ENCODE measurements around the gene CAMTA1. TPM values are rescaled to one million over a fixed set of nuclear protein-coding genes. Genes with fewer than 3 reads are reported as not detected.

The CAMTA1 gene
- total RNA-seq, 1 experiment from 2014 or later: 69.5 TPM

- peaks cover 8 to 11% of the 10 kb centered on the region in 2 experiments; a peak in 2 of 4 replicates for H3K4me1 ChIP-seq (ENCODE audit: control insufficient read depth in 1 of 2, insufficient read depth in 2 of 2, low read length in 2 of 2)
- ChIA-PET POLR2A (no interaction called here), CTCF (no interaction called here), RAD21 (ENCODE audit: low non-redundant PET in 1 of 2, low total read pairs in 2 of 2, uncharacterized antibody in 2 of 2, unreplicated experiment in 2 of 2) (no interaction called here)
- H2AFZ ChIP-seq (ENCODE audit: low read depth, low read length, poor library complexity, severe bottlenecking): no peak overlapping the region
- intact Hi-C loops (cut with micrococcal nuclease): no loop called here
- no peak overlapping the region for H3K4me3 ChIP-seq (replicated peaks in 1 of 2; ENCODE audit: low read depth in 1 of 2, low read length in 2 of 2)
- ATAC-seq (no peak), DNase-seq (ENCODE audit: low read depth, low spot score) (no peak)
- no peak overlapping the region for H3K27ac ChIP-seq (ENCODE audit: low read depth, low read length)
- H4K20me1 ChIP-seq (ENCODE audit: insufficient read depth): no peaks in the 10 kb centered on the region
- no peaks in the 10 kb centered on the region for H3K9me2 ChIP-seq (ENCODE audit: insufficient read depth)
- no peaks in the 10 kb centered on the region for H3K36me3 ChIP-seq (ENCODE audit: control insufficient read depth in 1 of 2, insufficient read depth in 2 of 2, low read length in 2 of 2)
- H3K27me3 ChIP-seq (ENCODE audit: insufficient read depth, low read length): no peaks in the 10 kb centered on the region
- BruUV-seq (replicated peaks): no TSS peak
- TF ChIP-seq YY1 (IDR thresholded peaks at IDR 0.05; ENCODE audit: extremely low read depth, insufficient replicate concordance, low read depth, low read length): no peak
- TF ChIP-seq EZH2 (IDR thresholded peaks at IDR 0.05): no peak
- no peak for TF ChIP-seq CBX3 (IDR thresholded peaks at IDR 0.05; ENCODE audit: low read depth)
- no peak for TF ChIP-seq SIN3A (IDR thresholded peaks at IDR 0.05; ENCODE audit: low read depth)
- TF ChIP-seq CEBPB (IDR thresholded peaks at IDR 0.05; ENCODE audit: low read depth): no peak
- no peak for TF ChIP-seq SRF (IDR thresholded peaks at IDR 0.05; ENCODE audit: low read depth)
- TF ChIP-seq, protein P1, sequence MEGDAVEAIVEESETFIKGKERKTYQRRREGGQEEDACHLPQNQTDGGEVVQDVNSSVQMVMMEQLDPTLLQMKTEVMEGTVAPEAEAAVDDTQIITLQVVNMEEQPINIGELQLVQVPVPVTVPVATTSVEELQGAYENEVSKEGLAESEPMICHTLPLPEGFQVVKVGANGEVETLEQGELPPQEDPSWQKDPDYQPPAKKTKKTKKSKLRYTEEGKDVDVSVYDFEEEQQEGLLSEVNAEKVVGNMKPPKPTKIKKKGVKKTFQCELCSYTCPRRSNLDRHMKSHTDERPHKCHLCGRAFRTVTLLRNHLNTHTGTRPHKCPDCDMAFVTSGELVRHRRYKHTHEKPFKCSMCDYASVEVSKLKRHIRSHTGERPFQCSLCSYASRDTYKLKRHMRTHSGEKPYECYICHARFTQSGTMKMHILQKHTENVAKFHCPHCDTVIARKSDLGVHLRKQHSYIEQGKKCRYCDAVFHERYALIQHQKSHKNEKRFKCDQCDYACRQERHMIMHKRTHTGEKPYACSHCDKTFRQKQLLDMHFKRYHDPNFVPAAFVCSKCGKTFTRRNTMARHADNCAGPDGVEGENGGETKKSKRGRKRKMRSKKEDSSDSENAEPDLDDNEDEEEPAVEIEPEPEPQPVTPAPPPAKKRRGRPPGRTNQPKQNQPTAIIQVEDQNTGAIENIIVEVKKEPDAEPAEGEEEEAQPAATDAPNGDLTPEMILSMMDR (IDR thresholded peaks at IDR 0.05 in 2 of 3, conservative IDR thresholded peaks at IDR 0.05 in 1 of 3; ENCODE audit: borderline replicate concordance in 1 of 3, insufficient read depth in 1 of 3, low read depth in 2 of 3, low read length in 2 of 3): no peak
- TF ChIP-seq ATF3 (IDR thresholded peaks at IDR 0.05): no peak
- TF ChIP-seq ELF1 (IDR thresholded peaks at IDR 0.05; ENCODE audit: borderline replicate concordance, low read depth): no peak
- TF ChIP-seq EGR1 (IDR thresholded peaks at IDR 0.05; ENCODE audit: low read depth): no peak
- no peak for TF ChIP-seq EZH2phosphoT487 (IDR thresholded peaks at IDR 0.05; ENCODE audit: borderline replicate concordance)
- no peak for TF ChIP-seq ZNF274 (IDR thresholded peaks at IDR 0.05; ENCODE audit: low read depth, low read length)
- TF ChIP-seq RAD21 (IDR thresholded peaks at IDR 0.05; ENCODE audit: low read depth): no peak
- no peak for TF ChIP-seq TCF7L2 (IDR thresholded peaks at IDR 0.05; ENCODE audit: borderline replicate concordance, extremely low read depth, insufficient read depth, insufficient read length)
- TF ChIP-seq REST (IDR thresholded peaks at IDR 0.05; ENCODE audit: low read depth): no peak
- TF ChIP-seq SP1 (IDR thresholded peaks at IDR 0.05; ENCODE audit: low read depth): no peak
- TF ChIP-seq, protein P2, sequence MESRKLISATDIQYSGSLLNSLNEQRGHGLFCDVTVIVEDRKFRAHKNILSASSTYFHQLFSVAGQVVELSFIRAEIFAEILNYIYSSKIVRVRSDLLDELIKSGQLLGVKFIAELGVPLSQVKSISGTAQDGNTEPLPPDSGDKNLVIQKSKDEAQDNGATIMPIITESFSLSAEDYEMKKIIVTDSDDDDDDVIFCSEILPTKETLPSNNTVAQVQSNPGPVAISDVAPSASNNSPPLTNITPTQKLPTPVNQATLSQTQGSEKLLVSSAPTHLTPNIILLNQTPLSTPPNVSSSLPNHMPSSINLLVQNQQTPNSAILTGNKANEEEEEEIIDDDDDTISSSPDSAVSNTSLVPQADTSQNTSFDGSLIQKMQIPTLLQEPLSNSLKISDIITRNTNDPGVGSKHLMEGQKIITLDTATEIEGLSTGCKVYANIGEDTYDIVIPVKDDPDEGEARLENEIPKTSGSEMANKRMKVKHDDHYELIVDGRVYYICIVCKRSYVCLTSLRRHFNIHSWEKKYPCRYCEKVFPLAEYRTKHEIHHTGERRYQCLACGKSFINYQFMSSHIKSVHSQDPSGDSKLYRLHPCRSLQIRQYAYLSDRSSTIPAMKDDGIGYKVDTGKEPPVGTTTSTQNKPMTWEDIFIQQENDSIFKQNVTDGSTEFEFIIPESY (IDR thresholded peaks at IDR 0.05; ENCODE audit: extremely low read depth, insufficient replicate concordance, low read length): no peak
- no peak for TF ChIP-seq JUND (IDR thresholded peaks at IDR 0.05)
- TF ChIP-seq ZFX (IDR thresholded peaks at IDR 0.05): no peak
- H3K9me3 ChIP-seq (ENCODE audit: control insufficient read depth in 1 of 2, insufficient read depth in 1 of 2, low read depth in 1 of 2, low read length in 2 of 2): no peaks in the 10 kb centered on the region
- H3K4me2 ChIP-seq (ENCODE audit: low read length): no peak overlapping the region
- H3K9ac ChIP-seq (ENCODE audit: low read length): no peak overlapping the region
- H3K79me2 ChIP-seq (ENCODE audit: insufficient read depth, low read length): no peaks in the 10 kb centered on the region
These were observed 602.0 kb downstream of the CAMTA1 start for GRCh38 chr1:7387053-7387927.

Measured in HCT116 (cell line).